GM12864 (cell line): Measurements from ENCODE around the gene MLH1.
"Not testable (repeated sequence)": the region's sequence is repeated elsewhere in the genome, so short reads cannot be mapped to it uniquely, and the experiment has no call there.

Experiments
- DNase-seq: peaks from one replicate; pipeline ENCODE4 v3.0.0-alpha.2; 2011; ENCODE audit warnings: low read depth
- H3K4me3 ChIP-seq: 2 replicates; pipeline ENCODE4 v1.5.1; 2011; ENCODE audit warnings: mild to moderate bottlenecking, low read depth, low read length, control low read depth
- CTCF ChIP-seq: IDR thresholded peaks from 2 replicates; pipeline ENCODE4 v1.5.1; 2011; ENCODE audit warnings: low read depth, mild to moderate bottlenecking, moderate library complexity, low read length, control low read depth, inconsistent platforms; ENCODE audit errors: missing control alignments

MLH1 gene

GRCh38 chr3:37050282-37050681 lies 57.0 kb downstream of the MLH1 start:
- no peak for DNase-seq
- TF ChIP-seq CTCF = no peak

GRCh38 chr3:37052860-37053259 lies 59.5 kb downstream of the MLH1 start:
- H3K4me3 ChIP-seq = no peak overlapping the region
- no peak for TF ChIP-seq CTCF
- DNase-seq = no peak

More at GRCh38 chr3:37050282-37050681, 57.0 kb downstream of the MLH1 start:
- H3K4me3 ChIP-seq = no peak overlapping the region

- no peak overlapping the region for H3K4me3 ChIP-seq
- DNase-seq = no peak
- TF ChIP-seq CTCF = no peak
Observed at GRCh38 chr3:37053337-37053736, 60.0 kb downstream of the MLH1 start.

- no peak for DNase-seq
Observed at GRCh38 chr3:37053753-37054152, 60.4 kb downstream of the MLH1 start.

GRCh38 chr3:37054370-37054769 lies 61.1 kb downstream of the MLH1 start:
- peak; percentile 10 for DNase-seq
- H3K4me3 ChIP-seq = no peak overlapping the region
- TF ChIP-seq CTCF = no peak

More at GRCh38 chr3:37053753-37054152, 60.4 kb downstream of the MLH1 start:
- H3K4me3 ChIP-seq = no peak overlapping the region
- TF ChIP-seq CTCF = no peak

- not testable (repeated sequence) for DNase-seq, H3K4me3 ChIP-seq
Observed at GRCh38 chr3:37055077-37055476, 61.8 kb downstream of the MLH1 start.

GRCh38 chr3:37056826-37057225 lies 63.5 kb downstream of the MLH1 start:
- TF ChIP-seq CTCF = no peak
- no peak for DNase-seq

More at GRCh38 chr3:37056826-37057225, 63.5 kb downstream of the MLH1 start:
- H3K4me3 ChIP-seq = no peak overlapping the region
